HT-29 (cell line): Measurements from ENCODE around the gene DHRS13. TPM values are rescaled to one million over a fixed set of nuclear protein-coding genes. Genes with fewer than 3 reads are reported as not detected.

Experiments
- DNase-seq: peaks from one replicate; pipeline ENCODE4 v3.0.0-alpha.2; 2015; ENCODE audit warnings: low spot score
- total RNA-seq: library from RNA; depleted of rRNA; stranded (reverse); fragments of >200 nt; shearing (Covaris generic); gene quantifications from 2 replicates; pipeline ENCODE4 v1.2.3, GENCODE V29; 2014; rRNA removed

DHRS13 gene, protein sequence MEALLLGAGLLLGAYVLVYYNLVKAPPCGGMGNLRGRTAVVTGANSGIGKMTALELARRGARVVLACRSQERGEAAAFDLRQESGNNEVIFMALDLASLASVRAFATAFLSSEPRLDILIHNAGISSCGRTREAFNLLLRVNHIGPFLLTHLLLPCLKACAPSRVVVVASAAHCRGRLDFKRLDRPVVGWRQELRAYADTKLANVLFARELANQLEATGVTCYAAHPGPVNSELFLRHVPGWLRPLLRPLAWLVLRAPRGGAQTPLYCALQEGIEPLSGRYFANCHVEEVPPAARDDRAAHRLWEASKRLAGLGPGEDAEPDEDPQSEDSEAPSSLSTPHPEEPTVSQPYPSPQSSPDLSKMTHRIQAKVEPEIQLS
- total RNA-seq: 15.2 and 17.6 TPM in 2 replicates

GRCh38 chr17:28902819-28903545, at the start of gene DHRS13:
Gene DHRS13, minus strand, starts transcription at chr17:28903079. Its CDS starts 135 bp downstream, at chr17:28902944.
- DNase-seq: peak; percentile 96

GRCh38 chr17:28951991-28952975, 49.4 kb upstream of the DHRS13 start:
- peak; percentile 99 for DNase-seq

DNA sequence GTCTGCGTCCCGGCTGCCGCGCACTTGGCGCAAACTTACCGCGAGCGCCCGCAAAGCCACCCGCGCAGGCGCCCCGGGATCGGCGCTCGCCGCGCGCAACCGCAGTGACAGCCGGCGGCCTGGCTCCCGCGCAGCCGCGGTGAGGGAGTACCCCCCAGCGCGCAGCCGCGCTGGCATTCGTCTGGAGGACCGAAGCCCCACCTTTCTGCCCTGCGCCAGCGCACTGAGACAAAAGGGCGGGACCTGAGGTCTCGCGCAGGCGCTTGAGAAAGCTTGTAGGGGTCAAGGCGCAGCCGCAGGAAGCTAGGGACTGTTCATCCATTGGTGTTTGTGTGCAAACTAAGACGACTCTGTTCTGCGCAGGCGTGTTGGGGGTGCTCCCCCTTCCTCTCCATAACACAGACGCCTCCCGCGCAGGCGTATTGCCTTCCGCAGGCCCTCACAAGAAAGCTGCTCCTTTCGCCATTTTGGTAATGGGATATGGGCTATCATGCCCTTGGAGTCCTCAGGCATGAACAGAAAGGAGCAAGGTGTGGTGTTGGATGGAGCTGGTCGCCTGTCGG, 48.6 kb upstream of the DHRS13 start, which contains the start of gene PHF12:
PHF12 (minus strand) TSS at position 91 of the 563 bp plus-strand sequence. CDS start 558 bp downstream, outside the sequence.
- DNase-seq: peak; percentile 99

DNA sequence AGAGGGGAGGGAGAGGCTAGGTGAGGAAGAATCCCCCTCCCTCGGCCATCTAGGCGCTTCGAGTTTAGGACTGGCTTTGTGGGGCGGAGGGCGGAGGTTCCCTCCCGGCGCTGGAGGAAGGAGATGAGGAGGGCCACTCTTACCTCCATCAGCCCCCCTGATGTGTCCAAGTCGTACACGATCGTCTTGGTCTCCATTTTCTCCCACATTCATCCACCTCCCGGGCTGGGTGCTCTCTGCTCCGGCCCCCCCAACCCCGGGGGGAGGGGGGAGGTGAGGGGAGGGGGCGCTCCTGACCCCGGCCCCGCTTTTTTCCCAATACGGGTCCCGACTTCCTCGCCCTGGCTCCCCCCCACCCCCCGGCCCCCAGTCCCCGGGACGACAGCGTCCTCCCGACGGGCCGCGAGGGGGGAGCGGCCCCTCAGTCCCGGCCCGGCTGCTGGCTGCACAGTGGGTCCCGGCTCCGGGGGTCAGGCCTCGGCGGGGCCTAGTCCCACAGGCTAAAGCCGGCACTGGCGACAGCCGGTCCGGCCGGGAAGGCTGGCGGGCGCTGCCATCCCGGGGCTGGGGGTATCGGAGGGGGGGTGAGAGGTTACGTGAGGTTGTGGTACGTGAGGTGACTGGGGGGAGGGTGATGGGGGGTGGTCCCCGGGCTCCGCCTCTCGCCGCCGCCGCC, 48.0 kb upstream of the DHRS13 start:
- DNase-seq: peak; percentile 9

DNA sequence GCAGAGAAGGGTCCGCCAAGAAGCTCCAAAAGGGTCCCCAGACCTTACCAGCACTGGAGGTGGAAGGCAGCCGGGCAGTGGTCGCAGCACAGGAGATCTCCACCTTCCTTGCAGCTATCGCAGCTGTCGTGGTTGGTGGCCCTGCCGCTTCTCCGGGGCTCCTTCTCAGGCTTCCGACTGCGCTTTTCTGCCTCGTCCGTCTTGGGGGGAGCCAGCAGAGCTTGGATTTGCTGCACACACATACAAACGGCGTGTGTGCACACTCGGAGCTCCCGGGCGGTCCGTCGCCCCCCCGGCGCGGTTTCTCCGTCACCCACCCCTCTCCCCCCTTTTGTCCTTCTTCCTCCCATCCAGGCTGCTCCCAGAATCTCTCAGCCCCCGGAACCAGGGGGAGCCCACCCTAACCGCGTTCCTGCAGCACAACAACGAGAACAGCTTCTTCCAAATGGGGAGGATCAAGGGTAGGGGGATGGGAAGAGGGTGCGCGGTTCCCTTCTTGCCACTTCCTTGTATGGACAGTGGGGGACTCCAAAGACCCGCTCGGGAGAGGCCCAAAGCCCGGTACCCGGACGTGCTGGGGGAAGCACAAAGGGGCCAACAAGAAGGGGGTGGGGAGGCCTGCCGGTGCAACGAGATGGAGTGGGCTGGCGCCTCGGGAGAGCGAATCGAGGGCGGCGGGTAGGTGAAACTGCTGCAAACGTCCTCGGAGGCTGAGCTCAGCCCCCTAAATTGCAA, 47.3 kb upstream of the DHRS13 start:
- DNase-seq: peak; percentile 33

- DNase-seq: peak; percentile 60
Observed at GRCh38 chr17:28949185-28950016, 46.5 kb upstream of the DHRS13 start.

GRCh38 chr17:28948873-28949184, 46.0 kb upstream of the DHRS13 start:
- DNase-seq: peak; percentile 10

GRCh38 chr17:28948342-28948741, 45.5 kb upstream of the DHRS13 start:
- peak; percentile 16 for DNase-seq

DNA sequence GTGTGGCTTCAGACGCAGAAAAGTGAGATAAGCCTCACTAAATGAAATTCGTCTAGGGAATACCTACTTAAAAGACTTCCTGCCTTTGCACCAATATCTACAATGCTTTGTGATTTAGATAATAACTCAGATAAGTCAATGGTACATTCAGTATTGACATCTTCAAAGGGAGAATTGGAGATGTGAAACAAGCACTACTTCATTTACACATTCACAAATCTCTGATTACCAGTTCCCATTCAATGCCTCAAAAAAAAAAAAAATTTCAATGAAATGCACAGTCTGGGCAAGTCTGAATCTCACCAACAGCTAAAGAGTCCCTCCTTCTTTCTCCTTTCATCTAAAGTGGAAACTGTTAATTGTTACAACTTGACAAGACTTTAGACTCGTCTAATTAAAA, 44.8 kb upstream of the DHRS13 start:
- no peak for DNase-seq

DNA sequence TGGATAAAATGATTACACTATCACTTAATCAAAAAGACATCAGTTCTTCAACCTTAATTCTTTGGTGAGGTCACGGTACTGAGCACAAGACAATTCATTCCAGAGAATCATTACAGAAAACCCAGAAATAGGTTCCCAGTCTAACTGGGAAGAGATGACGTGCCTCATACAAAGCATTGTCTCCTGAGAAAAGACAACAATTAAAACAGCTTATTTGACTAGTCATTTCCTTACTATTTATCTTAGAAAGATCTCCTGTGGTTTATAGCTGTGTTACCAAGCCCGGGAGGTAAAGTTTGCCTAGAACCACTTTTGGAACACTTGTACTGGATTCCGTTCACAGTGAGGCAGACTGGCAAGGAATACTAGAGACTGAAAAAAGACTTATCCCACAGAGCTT, 43.4 kb upstream of the DHRS13 start:
- no peak for DNase-seq

DNA sequence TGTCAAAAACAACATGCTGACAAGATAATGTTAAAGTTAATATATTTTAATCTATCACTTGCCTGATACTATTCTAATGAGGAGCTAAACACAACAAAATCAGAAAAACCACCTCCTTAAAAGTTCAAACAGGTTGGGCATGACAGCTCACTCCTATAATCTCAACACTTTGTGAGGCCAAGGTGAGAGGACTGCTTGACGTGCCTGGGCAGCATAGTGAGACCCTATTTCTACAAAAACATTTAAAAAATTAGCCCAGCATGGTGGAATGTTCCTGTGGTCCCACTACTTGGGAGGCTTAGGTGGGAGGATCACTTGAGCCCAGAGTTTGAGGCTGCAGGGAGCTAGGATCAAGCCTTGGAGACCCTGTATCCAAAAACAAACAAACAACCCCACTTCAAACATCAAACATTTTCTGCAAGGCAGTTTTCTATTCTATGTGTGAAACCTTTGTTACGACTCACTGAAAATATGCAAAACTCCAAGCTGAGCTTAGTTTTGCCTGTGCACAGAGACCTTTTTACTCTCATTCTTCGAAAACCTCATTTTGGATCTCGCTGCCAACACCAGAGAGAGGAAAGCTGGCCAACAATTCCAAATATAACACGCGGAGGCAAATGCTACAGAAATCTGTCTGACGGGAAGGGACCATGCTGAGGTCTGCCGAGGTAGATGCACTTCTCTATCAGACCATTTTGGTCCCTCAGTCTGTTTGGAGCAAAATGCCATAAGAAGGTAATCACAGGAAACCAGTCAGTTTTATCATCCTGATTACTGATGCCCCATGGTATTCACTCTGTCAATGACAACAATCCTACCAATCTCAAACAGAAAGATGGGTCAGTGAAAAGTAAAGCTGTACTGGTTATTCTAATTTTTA, 42.2 kb upstream of the DHRS13 start:
- no peak for DNase-seq

DNA sequence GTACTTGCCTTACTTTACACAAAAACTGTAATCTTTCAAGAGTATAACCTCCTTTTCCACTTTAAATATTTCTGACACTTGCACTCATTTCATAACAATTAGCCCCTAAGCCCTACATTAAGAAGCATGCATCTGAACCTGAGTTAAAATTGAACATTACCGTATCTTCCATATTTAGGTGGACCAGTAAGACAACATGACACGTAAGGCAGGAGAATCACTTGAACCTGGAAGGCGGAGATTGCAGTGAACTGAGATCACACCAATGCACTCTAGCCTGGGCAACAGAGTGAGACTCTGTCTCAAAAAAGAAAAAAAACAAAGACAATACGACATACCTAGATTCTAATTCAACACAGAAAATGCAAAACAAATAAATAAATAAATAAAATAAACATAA, 41.5 kb upstream of the DHRS13 start:
- no peak for DNase-seq

DNA sequence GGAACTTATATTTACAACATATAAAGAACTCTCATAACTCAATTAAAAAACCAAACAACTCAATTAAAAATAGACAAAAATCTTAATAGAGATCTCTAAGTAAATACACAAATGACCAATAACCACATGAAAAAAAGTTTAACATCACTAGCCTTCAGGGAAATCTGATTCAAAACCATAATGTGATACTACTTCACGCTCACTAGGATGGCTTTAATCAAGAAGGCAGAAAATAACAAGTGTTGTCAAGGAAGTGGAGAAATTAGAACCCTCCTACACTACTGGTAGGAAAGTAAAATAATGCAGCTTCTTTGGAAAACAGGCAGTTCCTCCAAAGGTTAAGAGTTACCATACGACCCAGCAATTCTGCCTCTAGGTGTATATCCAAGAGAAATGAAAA, 40.0 kb upstream of the DHRS13 start:
- DNase-seq: no peak

DNA sequence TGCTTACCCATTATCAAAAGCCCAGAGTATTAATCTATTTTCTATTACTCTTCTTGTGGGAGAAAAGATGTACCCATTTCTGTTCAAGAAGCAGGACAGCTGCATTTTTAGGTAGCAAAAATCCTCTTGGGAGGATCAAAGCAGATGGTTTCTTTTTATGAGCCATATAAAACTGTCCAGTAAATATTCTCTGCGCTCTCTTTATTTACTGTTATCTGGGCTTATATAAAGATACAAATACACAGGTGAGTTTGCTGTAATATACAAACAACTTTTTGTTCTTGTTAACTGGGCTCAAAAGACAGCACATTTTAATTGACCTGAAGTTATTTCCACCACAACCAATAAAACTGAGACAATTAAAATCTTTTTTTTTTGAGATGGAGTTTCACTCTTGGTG, 38.4 kb upstream of the DHRS13 start:
- DNase-seq: no peak

- DNase-seq: no peak
Observed at GRCh38 chr17:28940675-28941074, 37.8 kb upstream of the DHRS13 start.

DNA sequence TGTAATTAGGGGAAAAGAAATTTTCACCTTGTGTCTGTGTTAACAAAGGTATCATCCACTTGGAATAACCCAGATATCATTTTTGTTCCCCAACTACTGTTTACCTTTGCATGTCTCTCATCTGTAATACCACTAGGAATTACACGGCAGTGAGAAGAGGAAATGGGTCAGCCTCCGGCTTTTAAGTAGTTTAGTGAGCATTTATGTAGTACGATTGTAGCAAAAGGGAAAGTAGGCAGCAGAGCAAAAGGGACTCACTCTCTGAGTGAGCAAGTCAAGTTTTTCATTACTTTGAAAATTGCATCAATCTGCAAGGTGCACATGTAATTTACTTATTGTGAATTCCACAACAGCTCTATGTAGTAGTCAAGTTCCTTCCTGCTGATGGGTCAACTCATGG, 37.3 kb upstream of the DHRS13 start:
- DNase-seq: no peak

DNA sequence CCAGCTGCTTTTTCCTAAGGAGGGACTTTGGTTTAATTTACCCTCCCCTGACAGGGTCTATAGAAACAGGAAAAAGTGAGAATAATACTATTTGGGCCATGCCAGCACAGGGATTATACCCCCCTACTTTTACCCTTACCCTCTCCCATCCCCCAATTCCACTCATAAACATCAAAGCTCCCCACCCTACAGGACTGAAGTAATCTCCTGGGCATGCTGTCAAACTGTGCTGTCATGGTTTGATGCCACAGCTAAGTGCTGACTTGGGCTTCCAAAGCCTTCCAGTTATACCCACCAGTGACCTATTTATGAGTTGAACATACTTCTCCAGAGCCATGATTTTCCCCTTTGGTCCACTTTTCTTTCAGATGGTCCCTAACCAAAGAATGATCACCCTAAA, 35.7 kb upstream of the DHRS13 start:
- DNase-seq: no peak

DNA sequence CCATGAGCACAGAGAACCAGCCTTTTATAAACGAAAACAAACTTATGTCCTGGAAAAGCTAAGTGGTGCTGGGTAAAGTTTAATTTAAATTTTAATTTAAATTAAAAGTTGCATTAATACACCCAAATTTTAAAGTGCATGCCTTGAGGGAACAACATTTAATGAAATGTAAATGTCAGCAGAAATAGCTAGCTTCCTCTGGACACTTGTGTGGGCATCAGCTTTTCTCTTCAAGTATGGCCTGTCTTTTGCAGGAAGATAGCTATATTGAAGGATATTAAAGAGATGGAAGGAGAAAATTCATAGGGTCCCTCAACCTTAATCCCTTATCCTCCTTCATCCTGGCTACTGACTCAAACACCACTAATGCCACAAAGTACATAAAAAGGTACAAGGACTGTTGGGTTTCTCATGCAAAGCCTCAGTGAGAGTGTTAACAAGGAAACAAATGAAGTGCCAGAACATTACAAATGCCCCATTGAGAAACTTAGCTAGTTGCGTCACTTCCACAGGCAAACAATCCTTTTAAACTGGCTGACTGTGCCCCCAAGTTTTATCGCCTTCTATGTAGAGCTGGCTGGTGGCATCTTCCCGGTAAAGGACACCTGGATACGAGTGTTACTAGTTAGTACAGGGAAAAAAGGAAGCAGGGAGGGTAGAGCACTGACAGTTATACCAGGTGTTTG, 34.3 kb upstream of the DHRS13 start:
- DNase-seq: peak; percentile 43
